Measurements from ENCODE around the gene SCG5. TPM values are rescaled to one million over a fixed set of nuclear protein-coding genes. Genes with fewer than 3 reads are reported as not detected.

SCG5 gene
- total and polyA plus RNA-seq, 2 donors (not counting 3 experiments of a cell fraction or from before 2014, with no cell fraction given): 3.3 to 3.9 TPM

DNA sequence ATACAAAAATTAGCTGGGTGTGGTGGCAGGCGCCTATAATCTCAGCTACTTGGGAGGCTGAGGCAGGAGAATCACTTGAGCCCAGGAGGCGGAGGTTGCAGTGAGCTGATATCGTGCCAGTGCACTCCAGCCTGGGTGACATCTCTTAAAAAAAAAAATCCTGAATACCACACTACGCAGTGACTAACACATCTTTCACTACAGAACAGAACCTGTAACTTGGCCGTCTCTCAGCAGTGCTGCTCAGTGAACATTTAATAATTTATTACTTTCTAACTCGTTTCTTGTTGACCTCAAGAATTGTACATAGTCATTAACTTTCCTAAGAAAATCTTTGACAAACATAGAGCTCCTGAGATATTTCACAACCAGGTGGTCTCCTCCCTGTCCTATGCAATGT lies 80.1 kb downstream of the SCG5 start:
- Histone ChIP-seq H3K27me3 (ENCODE audit: control insufficient read depth in 2 of 2, insufficient read depth in 2 of 2, low read length in 2 of 2) (peaks cover 44 to 63% of the 10 kb centered on the region in 2 experiments), H3K27ac (ENCODE audit: insufficient read depth, low read depth, low read length) (no peak overlapping the region), H3K36me3 (ENCODE audit: control insufficient read depth in 2 of 2, extremely low read depth in 1 of 2, insufficient read depth in 2 of 2, low read length in 2 of 2) (no peaks in the 10 kb centered on the region), H3K79me2 (ENCODE audit: control insufficient read depth, insufficient read depth, low read length) (no peaks in the 10 kb centered on the region), H3K4me3 (replicated peaks in 1 of 3; ENCODE audit: insufficient read depth in 1 of 3, low read depth in 1 of 3, low read length in 3 of 3) (no peak overlapping the region), H3K4me1 (ENCODE audit: control insufficient read depth, extremely low read depth, insufficient read depth, low read length) (peaks cover 4% of the 10 kb centered on the region), H3K4me2 (ENCODE audit: insufficient read depth, low read length) (no peak overlapping the region), H3K9me1 (replicated peaks; ENCODE audit: control insufficient read depth, extremely low read depth, insufficient read depth, low read length) (no peaks in the 10 kb centered on the region), H3K9ac (replicated peaks; ENCODE audit: extremely low read depth, insufficient read depth, low read length) (no peak overlapping the region), H2AFZ (ENCODE audit: low read depth, low read length) (no peak overlapping the region), H4K20me1 (replicated peaks; ENCODE audit: control insufficient read depth, extremely low read depth, insufficient read depth, low read length) (no peaks in the 10 kb centered on the region), H3K9me3 (replicated peaks; ENCODE audit: control insufficient read depth, insufficient read depth, low read length) (no peaks in the 10 kb centered on the region)
- DNase-seq (ENCODE audit: low read depth, low spot score) (no peak), FAIRE-seq (no peak)
- intact Hi-C loops (cut with micrococcal nuclease): no loop called here
- no TSS peak for BruUV-seq (replicated peaks)
- TF ChIP-seq JUN (IDR thresholded peaks at IDR 0.05; ENCODE audit: borderline replicate concordance, insufficient read depth, insufficient read length, low read depth): no peak
- TF ChIP-seq, protein P1, sequence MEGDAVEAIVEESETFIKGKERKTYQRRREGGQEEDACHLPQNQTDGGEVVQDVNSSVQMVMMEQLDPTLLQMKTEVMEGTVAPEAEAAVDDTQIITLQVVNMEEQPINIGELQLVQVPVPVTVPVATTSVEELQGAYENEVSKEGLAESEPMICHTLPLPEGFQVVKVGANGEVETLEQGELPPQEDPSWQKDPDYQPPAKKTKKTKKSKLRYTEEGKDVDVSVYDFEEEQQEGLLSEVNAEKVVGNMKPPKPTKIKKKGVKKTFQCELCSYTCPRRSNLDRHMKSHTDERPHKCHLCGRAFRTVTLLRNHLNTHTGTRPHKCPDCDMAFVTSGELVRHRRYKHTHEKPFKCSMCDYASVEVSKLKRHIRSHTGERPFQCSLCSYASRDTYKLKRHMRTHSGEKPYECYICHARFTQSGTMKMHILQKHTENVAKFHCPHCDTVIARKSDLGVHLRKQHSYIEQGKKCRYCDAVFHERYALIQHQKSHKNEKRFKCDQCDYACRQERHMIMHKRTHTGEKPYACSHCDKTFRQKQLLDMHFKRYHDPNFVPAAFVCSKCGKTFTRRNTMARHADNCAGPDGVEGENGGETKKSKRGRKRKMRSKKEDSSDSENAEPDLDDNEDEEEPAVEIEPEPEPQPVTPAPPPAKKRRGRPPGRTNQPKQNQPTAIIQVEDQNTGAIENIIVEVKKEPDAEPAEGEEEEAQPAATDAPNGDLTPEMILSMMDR (IDR thresholded peaks at IDR 0.05; ENCODE audit: extremely low read depth in 1 of 2, insufficient read depth in 1 of 2, low read depth in 1 of 2, low read length in 2 of 2): no peak
- dilution Hi-C loops (cut with MboI; ENCODE audit: extremely low pct_ligation_motif_present, low sequenced_read_pairs): no loop called here
- POLR2A ChIA-PET: no interaction called here
- CTCF ChIA-PET: interaction anchor here (2.1 kb wide), 2 partner anchors 9 to 215 kb away, joined by 11 read pairs; no protein-coding TSS in a partner anchor

DNA sequence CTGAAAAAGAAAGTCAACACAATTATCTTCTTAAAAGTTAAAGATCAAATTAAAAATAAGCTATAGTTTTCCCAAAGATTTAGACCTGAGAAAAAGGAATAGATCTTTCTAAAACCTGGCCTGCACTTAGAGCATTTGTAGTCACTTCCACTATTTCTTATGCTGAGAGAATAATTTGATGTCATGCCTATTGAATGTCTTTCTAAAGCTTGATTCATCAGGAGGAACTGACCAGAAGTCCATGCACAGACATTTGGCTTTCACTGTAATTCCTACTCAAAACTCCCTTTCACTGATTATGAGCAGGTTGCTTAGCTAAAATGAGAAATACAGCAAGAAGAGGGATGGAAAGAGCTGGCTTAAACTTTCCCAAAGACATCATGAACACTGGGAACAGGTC lies 80.6 kb downstream of the SCG5 start:
- Histone ChIP-seq H3K9ac (replicated peaks; ENCODE audit: extremely low read depth, insufficient read depth, low read length) (no peak overlapping the region), H2AFZ (ENCODE audit: low read depth, low read length) (no peak overlapping the region), H3K9me1 (replicated peaks; ENCODE audit: control insufficient read depth, extremely low read depth, insufficient read depth, low read length) (no peaks in the 10 kb centered on the region), H3K79me2 (ENCODE audit: control insufficient read depth, insufficient read depth, low read length) (no peaks in the 10 kb centered on the region), H3K27me3 (ENCODE audit: control insufficient read depth in 2 of 2, insufficient read depth in 2 of 2, low read length in 2 of 2) (peaks cover 39 to 58% of the 10 kb centered on the region in 2 experiments), H3K9me3 (replicated peaks; ENCODE audit: control insufficient read depth, insufficient read depth, low read length) (no peaks in the 10 kb centered on the region), H4K20me1 (replicated peaks; ENCODE audit: control insufficient read depth, extremely low read depth, insufficient read depth, low read length) (no peaks in the 10 kb centered on the region), H3K4me1 (ENCODE audit: control insufficient read depth, extremely low read depth, insufficient read depth, low read length) (peaks cover 4% of the 10 kb centered on the region), H3K4me2 (ENCODE audit: insufficient read depth, low read length) (no peak overlapping the region), H3K27ac (ENCODE audit: insufficient read depth, low read depth, low read length) (no peak overlapping the region), H3K36me3 (ENCODE audit: control insufficient read depth in 2 of 2, extremely low read depth in 1 of 2, insufficient read depth in 2 of 2, low read length in 2 of 2) (no peaks in the 10 kb centered on the region), H3K4me3 (replicated peaks in 1 of 3; ENCODE audit: insufficient read depth in 1 of 3, low read depth in 1 of 3, low read length in 3 of 3) (no peak overlapping the region)
- FAIRE-seq (no peak), DNase-seq (ENCODE audit: low read depth, low spot score) (no peak)
- dilution Hi-C loops (cut with MboI; ENCODE audit: extremely low pct_ligation_motif_present, low sequenced_read_pairs): no loop called here
- ChIA-PET CTCF (interaction anchor here (2.1 kb wide), 2 partner anchors 9 to 214 kb away, joined by 11 read pairs; no protein-coding TSS in a partner anchor), POLR2A (no interaction called here)
- TF ChIP-seq FOS (IDR thresholded peaks at IDR 0.05; ENCODE audit: borderline replicate concordance, insufficient read depth, low read length) (no peak), MYC (IDR thresholded peaks at IDR 0.05; ENCODE audit: low read depth, low read length) (no peak), JUN (IDR thresholded peaks at IDR 0.05; ENCODE audit: borderline replicate concordance, insufficient read depth, insufficient read length, low read depth) (no peak), EZH2 (IDR thresholded peaks at IDR 0.05; ENCODE audit: borderline replicate concordance, low read depth, low read length, severe bottlenecking) (no peak), GATA2 (IDR thresholded peaks at IDR 0.05; ENCODE audit: insufficient read depth, insufficient read length, low read depth, low read length) (no peak), POLR2AphosphoS5 (IDR thresholded peaks at IDR 0.05; ENCODE audit: insufficient read depth, low read depth, low read length) (no peak)
- intact Hi-C loops (cut with micrococcal nuclease): no loop called here
- no TSS peak for BruUV-seq (replicated peaks)
